Thymus (tissue), 11 donors: ENCODE results near the gene GPC1. TPM values are rescaled to one million over a fixed set of nuclear protein-coding genes. Genes with fewer than 3 reads are reported as not detected.

Experiments
- DNase-seq, 9 donors: peaks; one replicate each; pipeline ENCODE4 v3.0.0-alpha.2; 2013; ENCODE audit warnings: low spot score in 9 of 9, low read depth in 6 of 9, missing footprints in 1 of 9
- H3K27ac ChIP-seq, 2 donors: one replicate each; pipeline ENCODE4 v1.5.1; 2013; ENCODE audit warnings: control low read depth in 1 of 2, low read depth in 1 of 2, low read length in 1 of 2, mild to moderate bottlenecking in 1 of 2, moderate library complexity in 1 of 2
- H3K27me3 ChIP-seq, 2 donors: one replicate each; pipeline ENCODE4 v1.5.1; 2013; ENCODE audit warnings: low read length in 1 of 2; ENCODE audit not compliant: control insufficient read depth in 2 of 2, insufficient read depth in 1 of 2
- H3K36me3 ChIP-seq, 2 donors: one replicate each; pipeline ENCODE4 v1.5.1; 2013; ENCODE audit warnings: low read length in 1 of 2, mild to moderate bottlenecking in 1 of 2, moderate library complexity in 1 of 2; ENCODE audit not compliant: control insufficient read depth in 2 of 2, insufficient read depth in 2 of 2
- H3K4me1 ChIP-seq, 2 donors: one replicate each; pipeline ENCODE4 v1.5.1; 2013; ENCODE audit warnings: low read length in 2 of 2; ENCODE audit not compliant: control insufficient read depth in 2 of 2, insufficient read depth in 2 of 2
- H3K4me3 ChIP-seq, 2 donors: one replicate each; pipeline ENCODE4 v1.5.1; 2013; ENCODE audit warnings: low read length in 2 of 2, control low read depth in 1 of 2, mild to moderate bottlenecking in 1 of 2
- H3K9me3 ChIP-seq, 2 donors: one replicate each; pipeline ENCODE4 v1.5.1; 2013; ENCODE audit warnings: low read length in 1 of 2, mild to moderate bottlenecking in 1 of 2; ENCODE audit not compliant: control insufficient read depth in 2 of 2, insufficient read depth in 1 of 2
- WGBS: extraction: QIAGEN DNeasy Blood & Tissue Kit; methylation state at CpG from one replicate; pipeline ENCODE4 v1.1.7; 2013; 5-methylcytosine and 5-hydroxymethylcytosine counted together
- polyA plus RNA-seq: library from polyadenylated mRNA; stranded (reverse); fragments of 200-250 nt; gene quantifications from one replicate; pipeline ENCODE4 v1.2.3, GENCODE V29; 2013
- total RNA-seq: library from RNA; stranded (reverse); fragments of 120-200 nt; gene quantifications from one replicate; pipeline ENCODE4 v1.2.4, GENCODE V29; 2013
- donor health status: healthy.

GPC1 gene
- total and polyA plus RNA-seq, 2 donors, result 4.4 to 46.6 TPM

GRCh38 chr2:240460781-240461431 lies 25.4 kb downstream of the GPC1 start:
- no peak overlapping the region for H3K27ac ChIP-seq
- no peaks in the 10 kb centered on the region for H3K4me1 ChIP-seq
- H3K27me3 ChIP-seq, result peaks cover 12 to 34% of the 10 kb centered on the region in 2 donors
- WGBS, result 93% methylated on average over 16 of the region's 16 CpGs
- H3K36me3 ChIP-seq, result no peaks in the 10 kb centered on the region
- H3K4me3 ChIP-seq, result no peak overlapping the region
- no peak for DNase-seq
- no peaks in the 10 kb centered on the region for H3K9me3 ChIP-seq

DNA sequence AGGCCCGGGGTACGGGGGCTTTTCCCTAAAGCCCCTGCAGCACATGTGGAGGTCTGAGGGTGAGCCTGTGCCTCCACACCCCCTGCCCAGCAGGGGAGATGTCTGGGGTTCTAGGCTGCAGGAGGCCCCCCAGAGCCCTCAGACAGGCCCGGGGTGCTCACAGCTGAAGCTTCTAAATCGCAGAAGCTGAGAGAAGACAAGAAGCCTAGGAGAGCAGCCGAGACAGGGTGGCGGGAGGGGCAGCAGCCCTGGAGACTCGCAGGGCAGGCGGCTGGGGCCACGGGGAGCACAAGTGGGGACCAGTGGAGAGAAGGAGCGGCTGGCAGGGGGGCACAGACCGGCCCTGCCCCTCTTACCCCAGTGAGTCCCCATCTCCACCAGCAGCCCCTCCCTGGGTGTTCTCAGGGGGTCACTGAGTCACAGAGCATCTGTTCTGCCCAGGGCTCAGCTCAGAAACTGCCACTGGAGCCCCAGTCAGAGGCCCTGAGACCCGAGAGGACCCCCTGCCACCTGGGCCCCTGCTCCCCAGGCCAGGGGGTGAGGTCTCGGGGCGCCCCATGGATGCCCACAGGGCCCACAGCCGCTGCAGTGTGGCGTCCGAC lies 26.1 kb downstream of the GPC1 start:
- no peaks in the 10 kb centered on the region for H3K36me3 ChIP-seq
- H3K27ac ChIP-seq, result no peak overlapping the region
- 94% methylated on average over 17 of the region's 17 CpGs for WGBS
- H3K9me3 ChIP-seq, result no peaks in the 10 kb centered on the region
- no peak overlapping the region for H3K4me3 ChIP-seq
- no peak for DNase-seq
- no peaks in the 10 kb centered on the region for H3K4me1 ChIP-seq
- peaks cover 5 to 27% of the 10 kb centered on the region in 2 donors for H3K27me3 ChIP-seq

GRCh38 chr2:240462073-240462706 lies 26.7 kb downstream of the GPC1 start:
- DNase-seq, result no peak
- H3K9me3 ChIP-seq, result no peaks in the 10 kb centered on the region
- no peak overlapping the region for H3K4me3 ChIP-seq
- H3K27ac ChIP-seq, result no peak overlapping the region
- 94% methylated on average over 41 of the region's 41 CpGs for WGBS
- no peaks in the 10 kb centered on the region for H3K36me3 ChIP-seq
- peaks cover 0 to 21% of the 10 kb centered on the region in 2 donors for H3K27me3 ChIP-seq
- no peaks in the 10 kb centered on the region for H3K4me1 ChIP-seq

DNA sequence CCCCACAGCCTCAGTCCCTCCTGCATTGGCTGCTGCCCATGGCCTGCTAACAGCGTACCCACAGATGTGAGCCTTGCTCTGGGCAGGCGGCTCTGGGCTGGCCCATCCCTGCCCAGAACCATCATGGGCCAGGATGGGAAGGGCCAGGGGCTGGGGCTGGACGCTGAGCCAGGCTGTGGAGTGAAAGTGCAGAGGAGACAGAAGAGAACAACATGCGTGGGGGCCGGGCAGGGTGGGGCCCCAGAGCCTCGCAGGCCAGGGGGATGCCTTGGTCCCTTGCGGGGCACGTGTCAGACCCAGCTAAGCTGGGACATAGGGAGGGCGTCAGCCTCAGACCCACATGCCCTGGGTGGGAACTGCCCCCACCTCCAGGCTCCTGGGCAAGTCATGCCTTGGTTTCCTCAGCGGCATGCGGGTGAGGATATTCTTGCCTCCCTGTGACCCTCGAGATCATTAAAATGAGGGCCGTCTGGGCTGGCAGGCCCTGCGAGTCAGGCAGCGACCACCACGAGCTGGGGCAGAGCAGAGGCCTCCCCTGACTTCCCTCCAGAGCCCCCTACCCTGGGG lies 27.3 kb downstream of the GPC1 start:
- no peaks in the 10 kb centered on the region for H3K36me3 ChIP-seq
- WGBS, result 91% methylated on average over 16 of the region's 16 CpGs

DNA sequence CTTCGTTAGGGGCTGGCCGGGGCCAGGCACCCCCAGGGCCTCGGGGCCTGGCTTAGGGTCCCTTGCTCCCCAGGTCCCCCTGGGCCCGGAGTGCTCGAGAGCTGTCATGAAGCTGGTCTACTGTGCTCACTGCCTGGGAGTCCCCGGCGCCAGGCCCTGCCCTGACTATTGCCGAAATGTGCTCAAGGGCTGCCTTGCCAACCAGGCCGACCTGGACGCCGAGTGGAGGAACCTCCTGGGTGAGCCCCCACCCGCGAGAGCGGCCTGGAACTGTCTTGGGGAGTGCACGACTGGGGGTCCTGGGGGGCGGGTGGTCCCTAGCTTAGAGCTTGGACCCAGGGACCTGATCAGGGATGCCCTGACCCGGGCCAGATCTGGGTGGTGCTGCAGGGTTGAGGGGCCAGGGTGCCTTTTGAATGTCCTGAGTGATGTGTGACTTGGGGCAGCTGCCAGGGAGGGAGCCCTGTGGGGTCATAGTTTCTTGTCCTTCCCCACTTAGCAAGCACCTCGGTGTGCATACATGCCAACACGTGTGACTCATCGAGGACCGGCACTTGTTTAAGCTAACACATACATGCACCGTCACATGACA lies 27.9 kb downstream of the GPC1 start:
- H3K9me3 ChIP-seq, result no peaks in the 10 kb centered on the region
- WGBS, result 95% methylated on average over 22 of the region's 22 CpGs
- no peak for DNase-seq
- H3K36me3 ChIP-seq, result no peaks in the 10 kb centered on the region
- H3K4me3 ChIP-seq, result no peak overlapping the region
- H3K27me3 ChIP-seq, result peaks cover 0 to 9% of the 10 kb centered on the region in 2 donors
- no peak overlapping the region for H3K27ac ChIP-seq
- no peaks in the 10 kb centered on the region for H3K4me1 ChIP-seq

More for the DNA sequence above, 27.3 kb downstream of the GPC1 start:
- no peak overlapping the region for H3K4me3 ChIP-seq
- H3K4me1 ChIP-seq, result no peaks in the 10 kb centered on the region
- H3K27me3 ChIP-seq, result peaks cover 0 to 15% of the 10 kb centered on the region in 2 donors
- DNase-seq, result no peak
- H3K27ac ChIP-seq, result no peak overlapping the region
- no peaks in the 10 kb centered on the region for H3K9me3 ChIP-seq

GRCh38 chr2:240463866-240464481 lies 28.5 kb downstream of the GPC1 start:
- 97% methylated on average over 21 of the region's 21 CpGs for WGBS

GRCh38 chr2:240464514-240465241 lies 29.2 kb downstream of the GPC1 start:
- WGBS, result 98% methylated on average over 43 of the region's 43 CpGs
- H3K9me3 ChIP-seq, result no peaks in the 10 kb centered on the region
- H3K27ac ChIP-seq, result no peak overlapping the region
- H3K27me3 ChIP-seq, result no peaks in the 10 kb centered on the region
- no peaks in the 10 kb centered on the region for H3K4me1 ChIP-seq
- DNase-seq, result no peak
- H3K4me3 ChIP-seq, result no peak overlapping the region
- H3K36me3 ChIP-seq, result no peaks in the 10 kb centered on the region

More at GRCh38 chr2:240463866-240464481, 28.5 kb downstream of the GPC1 start:
- H3K9me3 ChIP-seq, result no peaks in the 10 kb centered on the region
- no peak for DNase-seq
- H3K4me3 ChIP-seq, result no peak overlapping the region
- no peaks in the 10 kb centered on the region for H3K36me3 ChIP-seq
- peaks cover 0 to 4% of the 10 kb centered on the region in 2 donors for H3K27me3 ChIP-seq
- no peaks in the 10 kb centered on the region for H3K4me1 ChIP-seq
- no peak overlapping the region for H3K27ac ChIP-seq

DNA sequence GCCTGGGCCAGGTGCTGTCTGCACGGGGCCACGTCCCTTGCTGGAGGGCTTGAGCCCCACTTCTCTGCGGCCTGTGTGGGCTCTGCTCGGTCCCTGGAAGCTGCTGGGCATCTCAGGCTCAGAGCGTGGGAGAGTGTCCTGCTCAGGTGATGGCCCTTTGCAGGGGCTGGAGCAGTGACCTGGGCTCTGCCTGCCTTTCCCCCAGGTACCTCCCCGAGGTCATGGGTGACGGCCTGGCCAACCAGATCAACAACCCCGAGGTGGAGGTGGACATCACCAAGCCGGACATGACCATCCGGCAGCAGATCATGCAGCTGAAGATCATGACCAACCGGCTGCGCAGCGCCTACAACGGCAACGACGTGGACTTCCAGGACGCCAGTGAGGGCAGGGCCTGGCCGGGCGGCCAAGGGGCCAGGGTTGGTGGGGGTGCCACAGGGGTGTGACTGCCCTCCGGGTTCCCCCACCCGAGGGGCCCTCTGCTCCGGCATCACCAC lies 29.9 kb downstream of the GPC1 start:
- 94% methylated on average over 22 of the region's 22 CpGs for WGBS
- no peaks in the 10 kb centered on the region for H3K27me3 ChIP-seq
- no peak overlapping the region for H3K4me3 ChIP-seq
- no peak for DNase-seq
- H3K9me3 ChIP-seq, result no peaks in the 10 kb centered on the region
- no peak overlapping the region for H3K27ac ChIP-seq
- no peaks in the 10 kb centered on the region for H3K36me3 ChIP-seq
- no peaks in the 10 kb centered on the region for H3K4me1 ChIP-seq
